GM18498 (cell line): Measurements from ENCODE around the gene SERPINB5.
"Not testable (repeated sequence)": the region's sequence is repeated elsewhere in the genome, so short reads cannot be mapped to it uniquely, and the experiment has no call there.

Experiments used
- ATAC-seq: cut with Tn5 transposase; IDR thresholded peaks from one replicate; pipeline ENCODE4 v1.9.1; 2021; ENCODE audit warnings: mild to moderate bottlenecking, moderate library complexity; ENCODE audit not compliant: unreplicated experiment

Gene SERPINB5, protein sequence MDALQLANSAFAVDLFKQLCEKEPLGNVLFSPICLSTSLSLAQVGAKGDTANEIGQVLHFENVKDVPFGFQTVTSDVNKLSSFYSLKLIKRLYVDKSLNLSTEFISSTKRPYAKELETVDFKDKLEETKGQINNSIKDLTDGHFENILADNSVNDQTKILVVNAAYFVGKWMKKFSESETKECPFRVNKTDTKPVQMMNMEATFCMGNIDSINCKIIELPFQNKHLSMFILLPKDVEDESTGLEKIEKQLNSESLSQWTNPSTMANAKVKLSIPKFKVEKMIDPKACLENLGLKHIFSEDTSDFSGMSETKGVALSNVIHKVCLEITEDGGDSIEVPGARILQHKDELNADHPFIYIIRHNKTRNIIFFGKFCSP

GRCh38 chr18:63476668-63477067, at the start of gene SERPINB5:
SERPINB5 (plus strand) TSS chr18:63476958; CDS start chr18:63484429, 7,471 bp downstream.
- no peak for ATAC-seq

GRCh38 chr18:63427558-63427957, 49.2 kb upstream of the SERPINB5 start:
- no peak for ATAC-seq

DNA sequence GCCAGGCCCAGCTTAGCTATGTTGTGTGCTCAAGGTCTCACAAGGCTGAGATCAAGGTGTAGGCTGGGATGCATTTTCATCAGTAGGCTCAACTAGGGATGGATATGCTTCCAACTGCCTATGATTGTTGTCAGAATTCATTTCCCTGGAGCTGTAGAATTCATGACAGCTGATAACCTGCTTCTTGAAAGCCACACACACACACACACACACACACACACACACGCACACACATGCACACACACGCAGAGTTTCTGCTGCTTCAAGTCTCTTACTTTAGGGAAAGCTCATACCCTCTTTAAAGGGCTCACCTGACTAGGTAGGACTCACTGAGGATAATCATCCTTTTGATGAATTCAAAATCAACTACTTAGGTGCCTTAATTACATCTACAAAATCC, 46.2 kb upstream of the SERPINB5 start:
- ATAC-seq: no peak

DNA sequence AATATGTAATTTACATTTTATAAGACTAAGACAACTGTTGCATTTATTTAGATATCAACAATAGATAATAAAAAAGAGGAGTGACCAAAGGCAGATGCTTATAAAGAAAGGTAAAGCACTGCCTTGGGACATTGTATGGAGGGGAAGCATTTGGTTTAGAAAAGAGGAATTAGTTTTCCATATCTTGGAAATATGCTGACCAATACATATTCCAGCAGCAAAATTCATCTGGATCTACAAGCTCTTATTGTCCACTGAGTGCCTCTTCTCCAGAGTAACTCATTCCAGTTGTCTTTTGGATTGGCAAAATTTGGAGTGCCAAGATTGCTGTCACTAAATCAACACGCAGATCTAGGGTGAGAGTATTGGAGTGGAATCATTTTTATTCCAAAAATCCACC, 45.6 kb upstream of the SERPINB5 start:
- no peak for ATAC-seq

DNA sequence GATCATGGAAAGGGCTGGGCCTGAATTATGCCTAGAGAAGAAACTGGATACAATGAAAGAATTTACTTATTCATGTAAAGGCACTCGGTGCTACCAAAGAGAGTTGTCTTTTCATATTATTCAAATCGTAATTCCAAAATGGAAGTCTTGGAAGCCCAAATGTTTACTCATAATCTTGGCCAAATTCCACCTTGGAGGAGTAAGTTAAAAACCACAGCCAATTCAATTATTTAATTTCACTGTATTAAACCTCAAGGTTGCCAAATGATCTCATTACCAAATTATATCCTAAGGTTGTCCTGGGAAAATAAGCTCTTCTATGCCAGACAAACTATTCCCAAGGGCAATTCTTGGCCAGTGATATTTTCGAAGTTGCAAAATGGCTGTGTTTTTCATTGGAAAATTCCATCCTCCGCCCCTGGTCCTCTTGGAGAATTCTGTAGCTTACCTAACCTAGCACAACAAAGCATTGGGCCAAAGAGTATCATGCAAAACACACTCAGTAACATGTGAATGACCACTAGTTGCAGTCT, 43.4 kb upstream of the SERPINB5 start:
- ATAC-seq: no peak

GRCh38 chr18:63438181-63438580, 38.6 kb upstream of the SERPINB5 start:
- ATAC-seq: no peak

GRCh38 chr18:63439334-63439733, 37.4 kb upstream of the SERPINB5 start:
- peak; percentile 59 for ATAC-seq

- ATAC-seq: no peak
Measured at GRCh38 chr18:63440219-63440618, 36.5 kb upstream of the SERPINB5 start.

- ATAC-seq: no peak
Measured at GRCh38 chr18:63440881-63441280, 35.9 kb upstream of the SERPINB5 start.

GRCh38 chr18:63443829-63444228, 32.9 kb upstream of the SERPINB5 start:
- no peak for ATAC-seq

DNA sequence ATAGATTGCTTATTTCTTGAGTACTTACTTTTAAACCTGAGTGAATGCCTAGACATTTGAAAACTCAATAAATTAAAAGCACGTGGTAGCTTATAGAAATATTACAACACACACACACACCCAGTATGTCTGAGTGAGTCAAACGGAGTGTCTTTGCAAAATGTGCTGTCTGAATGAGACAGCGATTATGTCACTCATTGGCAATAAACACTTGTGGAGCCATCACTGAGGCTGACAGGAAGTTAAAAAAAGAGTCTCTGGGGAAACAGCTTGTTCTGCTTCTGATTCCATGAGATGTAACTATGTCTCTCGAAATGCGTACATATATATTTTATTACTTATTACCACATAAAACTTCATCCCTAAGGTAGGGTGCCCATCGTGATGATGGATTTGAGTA, 32.2 kb upstream of the SERPINB5 start:
- ATAC-seq: no peak

DNA sequence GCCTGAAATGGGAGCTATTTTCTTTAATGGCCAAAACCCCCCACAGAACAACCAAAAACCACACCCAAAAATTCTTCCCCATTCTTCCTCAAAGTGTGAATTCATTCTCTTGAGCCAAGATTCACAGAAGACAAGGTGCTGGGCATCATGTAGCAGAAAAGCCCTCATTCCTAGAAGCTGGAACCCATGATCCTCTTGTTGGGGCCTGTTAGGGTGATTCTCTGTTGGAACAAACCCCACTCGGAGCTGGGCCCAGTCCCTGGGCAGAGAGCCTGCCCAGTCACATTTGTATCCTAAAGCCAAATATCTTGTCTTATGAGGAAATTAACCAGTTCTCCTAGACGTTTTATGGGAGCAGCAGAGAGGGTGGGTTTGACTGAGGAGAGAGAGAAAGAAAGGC, 31.7 kb upstream of the SERPINB5 start:
- no peak for ATAC-seq

GRCh38 chr18:63446266-63446665, 30.5 kb upstream of the SERPINB5 start:
- no peak for ATAC-seq

GRCh38 chr18:63447066-63447465, 29.7 kb upstream of the SERPINB5 start:
- ATAC-seq: no peak

- ATAC-seq: no peak
Measured at GRCh38 chr18:63449426-63449825, 27.3 kb upstream of the SERPINB5 start.

DNA sequence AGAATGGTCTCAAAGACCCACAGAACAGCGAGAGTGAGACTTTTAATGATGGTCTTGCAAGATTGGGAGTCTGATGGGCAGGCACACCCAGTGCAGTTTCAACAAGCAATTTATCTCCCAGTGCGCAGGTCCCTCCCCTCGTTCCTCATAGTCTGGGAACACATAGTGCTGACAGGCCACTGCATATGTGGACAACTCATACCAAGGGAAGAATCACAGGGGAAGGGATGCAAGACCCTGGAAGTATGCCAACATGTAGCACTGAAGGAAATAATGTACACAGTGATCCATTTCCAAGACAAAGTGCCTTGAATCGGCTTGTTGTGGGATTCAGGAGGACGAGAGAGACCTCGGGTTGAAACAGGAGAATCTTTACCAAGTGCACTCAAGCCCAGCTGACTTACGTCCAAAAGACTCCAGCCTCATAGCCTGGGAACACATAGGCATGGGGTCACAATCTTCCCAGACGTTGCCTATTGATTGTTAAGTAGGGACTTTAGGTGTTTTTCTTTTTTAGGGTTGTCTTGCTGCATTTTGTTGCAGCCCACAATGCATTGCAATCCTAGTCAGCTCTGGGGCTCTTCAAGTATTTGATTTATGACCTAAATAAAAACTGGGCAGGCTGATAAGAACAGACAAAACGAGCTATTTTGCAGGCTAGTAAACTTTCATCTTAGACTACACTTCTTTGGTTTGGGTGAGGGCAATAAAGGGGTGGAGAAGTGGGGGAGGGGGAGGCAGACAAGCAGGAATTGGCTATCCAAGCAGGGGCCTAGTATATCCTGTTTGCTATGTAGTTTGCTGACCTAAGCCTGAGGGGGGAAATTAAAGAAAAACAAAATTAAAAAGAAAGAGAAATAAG, 24.7 kb upstream of the SERPINB5 start:
- ATAC-seq: no peak

DNA sequence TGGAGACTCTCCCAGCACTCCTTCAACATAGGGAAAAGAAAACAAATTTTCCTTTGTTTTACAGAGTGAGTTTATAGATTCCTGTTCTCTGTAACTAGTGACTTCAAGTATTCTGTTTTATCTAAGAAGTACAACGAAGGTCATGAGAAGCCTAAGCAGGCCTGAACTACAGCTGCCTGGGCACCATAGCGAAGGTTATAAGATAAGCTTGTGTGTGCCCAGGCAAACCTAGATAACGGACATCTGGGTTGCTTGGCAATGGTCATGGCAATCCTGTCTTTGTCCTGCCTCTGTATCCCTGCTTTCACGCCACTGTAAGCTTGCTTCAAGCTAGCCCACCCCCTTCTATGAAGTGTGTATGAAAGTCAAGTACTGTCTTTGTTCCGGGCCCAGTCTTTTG, 24.0 kb upstream of the SERPINB5 start:
- ATAC-seq: not testable (repeated sequence)

DNA sequence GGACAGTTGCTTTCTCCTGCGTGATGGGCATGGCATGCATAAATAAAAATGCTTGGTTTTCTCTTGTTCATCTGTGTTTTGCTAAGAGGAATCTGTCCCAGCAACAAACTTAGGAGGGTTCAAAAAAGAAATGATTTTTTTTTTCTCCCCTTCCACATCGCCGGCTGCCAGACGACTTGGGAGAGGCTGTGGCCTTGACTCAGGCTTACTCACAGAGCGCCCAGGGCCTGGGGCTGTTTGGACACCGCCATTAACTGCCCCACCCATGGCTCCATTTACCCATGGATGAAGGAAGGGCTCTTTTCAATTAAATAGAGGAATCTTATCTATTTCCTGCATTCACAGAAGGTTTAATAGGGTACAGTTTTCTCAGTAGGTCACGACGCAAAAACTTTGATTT, 22.3 kb upstream of the SERPINB5 start:
- ATAC-seq: no peak

DNA sequence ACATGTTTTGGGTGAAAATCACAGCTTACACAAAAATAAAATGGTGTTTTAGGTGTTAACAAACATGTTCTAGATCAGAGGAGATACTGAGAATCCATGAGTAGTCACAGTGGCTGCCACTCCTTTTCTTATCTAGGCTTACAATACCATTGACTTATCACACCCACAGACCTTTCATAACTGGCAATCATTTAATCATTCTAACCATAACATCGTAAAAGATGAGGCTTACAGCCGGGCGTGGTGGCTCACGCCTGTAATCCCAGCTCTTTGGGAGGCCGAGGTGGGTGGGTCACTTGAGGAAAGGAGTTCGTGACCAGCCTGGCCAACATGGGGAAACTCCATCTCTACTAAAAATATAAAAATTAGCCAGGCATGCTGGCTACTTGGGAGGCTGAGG, 18.8 kb upstream of the SERPINB5 start:
- no peak for ATAC-seq

DNA sequence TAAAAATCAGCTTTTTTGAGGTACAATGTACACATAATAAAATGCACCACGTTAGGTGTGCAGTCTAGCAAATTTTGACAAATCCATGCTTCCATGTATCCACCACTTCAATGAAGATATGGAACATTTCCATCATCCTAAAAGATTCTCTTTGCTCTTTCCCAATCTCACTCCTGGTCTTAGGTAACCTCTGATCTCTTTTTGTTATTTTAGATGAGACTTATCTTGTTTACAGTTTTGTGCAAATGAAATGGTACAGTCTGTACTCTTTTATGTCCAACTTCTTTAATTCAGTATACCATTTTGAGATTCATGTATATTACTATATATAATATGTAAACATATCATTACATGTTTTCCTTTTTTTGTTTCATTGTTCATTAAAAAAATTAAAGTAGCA, 16.3 kb upstream of the SERPINB5 start:
- ATAC-seq: no peak

DNA sequence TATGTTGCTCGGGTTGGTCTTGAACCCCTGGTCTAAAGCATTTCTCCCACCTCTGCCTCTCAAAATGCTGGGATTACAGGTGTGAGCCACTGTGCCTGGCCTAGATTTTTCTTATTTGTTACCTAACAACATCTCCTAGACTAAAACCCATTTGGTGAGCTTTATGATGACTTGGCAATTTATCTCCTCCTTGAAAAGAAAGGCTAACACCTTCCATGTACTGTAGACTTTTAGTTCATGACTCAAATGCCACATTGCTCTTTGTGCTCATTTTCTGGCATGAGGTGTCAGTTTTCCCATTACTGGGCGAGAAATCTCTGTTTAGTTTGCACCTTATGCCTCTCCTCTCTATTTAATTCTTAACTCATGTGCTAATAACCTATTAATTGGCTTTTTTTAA, 12.3 kb upstream of the SERPINB5 start:
- no peak for ATAC-seq

DNA sequence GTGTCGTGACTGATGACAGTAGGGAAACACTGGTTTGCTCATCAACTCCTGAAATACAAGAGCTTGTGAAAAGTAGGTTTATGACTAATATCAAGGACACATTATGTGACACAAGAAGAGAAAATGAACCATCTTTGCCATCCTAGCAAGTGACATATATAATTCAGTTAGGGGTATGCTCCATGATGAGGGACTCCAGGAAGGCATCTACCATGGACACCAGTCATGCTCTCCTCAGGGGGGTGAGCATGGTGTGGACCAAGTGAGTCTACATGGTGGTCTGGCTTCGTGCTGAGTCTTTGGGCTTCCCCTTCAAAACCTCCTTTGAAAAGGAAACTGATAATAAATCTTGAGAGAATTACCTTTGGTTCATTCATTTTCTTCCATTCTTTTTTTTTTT, 11.7 kb upstream of the SERPINB5 start:
- no peak for ATAC-seq
